ENCODE results near the gene COL8A2.

DNA sequence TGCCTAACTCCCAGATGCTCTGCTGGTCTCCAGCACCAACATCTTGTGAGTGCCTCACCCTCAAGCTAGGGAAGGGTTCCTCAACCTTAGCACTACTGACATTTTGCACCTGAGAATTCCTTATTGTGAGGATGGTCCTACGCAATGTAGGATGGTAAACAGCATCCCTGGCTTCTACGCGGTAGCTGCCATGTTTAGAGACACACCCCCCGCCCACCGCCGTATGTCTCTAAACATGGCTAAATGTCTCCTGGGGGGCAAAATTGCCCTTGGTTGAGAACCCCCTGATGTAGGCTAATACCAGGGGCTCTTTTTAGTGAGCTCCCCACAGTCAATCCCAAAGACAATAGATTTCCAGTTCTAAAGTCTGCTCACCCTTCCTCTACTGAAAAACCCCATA lies 28.5 kb upstream of the COL8A2 start:
- TF ChIP-seq ZNF350 (tag by site-specific recombination; IDR thresholded peaks at IDR 0.05): no peak
- no peak for TF ChIP-seq TRIM28 (IDR thresholded peaks at IDR 0.05; ENCODE audit: borderline replicate concordance, low read length)
